Measurements from ENCODE around the gene SNCG. TPM values are rescaled to one million over a fixed set of nuclear protein-coding genes. Genes with fewer than 3 reads are reported as not detected.

The SNCG gene
- polyA plus RNA-seq, 4 donors: 4.8 to 39.2 (median 20.8) TPM

Other genes starting within 250 kb of the SNCG start
- 10 to 100 TPM; 64.3 to 89.4 (median 78.2) TPM for gene BMPR1A, start 202.0 kb upstream of the SNCG start, polyA plus RNA-seq (ENCODE audit: insufficient read length in 4 of 4)
- 10 to 100 TPM; 17.0 to 28.2 (median 24.7) TPM for gene MMRN2, start 984 bp upstream of the SNCG start, polyA plus RNA-seq (ENCODE audit: insufficient read length in 4 of 4)
- gene ADIRF, start 9.9 kb downstream of the SNCG start, polyA plus RNA-seq (ENCODE audit: insufficient read length in 4 of 4): 10 to 100 TPM; 13.9 to 44.9 (median 26.2) TPM
- not detected for gene FAM25A, start 61.7 kb downstream of the SNCG start, polyA plus RNA-seq (ENCODE audit: insufficient read length in 4 of 4)
- 100 to 1,000 TPM; 108 to 201 (median 131) TPM for gene GLUD1, start 136.2 kb downstream of the SNCG start, polyA plus RNA-seq (ENCODE audit: insufficient read length in 4 of 4)
- gene SHLD2, start 136.6 kb downstream of the SNCG start, polyA plus RNA-seq (ENCODE audit: insufficient read length in 4 of 4): 10 to 100 TPM; 26.7 to 46.7 (median 39.5) TPM

Data from left renal pelvis (tissue), 4 donors.